Right atrium auricular region (tissue), 2 donors: ENCODE results near the gene ECM2. TPM values are rescaled to one million over a fixed set of nuclear protein-coding genes. Genes with fewer than 3 reads are reported as not detected.

Source experiments
- DNase-seq: peaks from one replicate; pipeline ENCODE4 v3.0.0-alpha.2; 2019; ENCODE audit warnings: low spot score
- H3K27ac ChIP-seq, 2 donors: fragments of 200-600 bp; sonication (generic); 1 replicate in 1 of 2; 2 replicates in 1 of 2; pipeline ENCODE4 v1.5.1; 2016 to 2019
- H3K27me3 ChIP-seq, 2 donors: fragments of 200-600 bp; sonication (generic); one replicate each; pipeline versions ENCODE4 v1.5.1 to v1.6.0; 2017 to 2019
- H3K36me3 ChIP-seq: fragments of 200-600 bp; sonication (generic); one replicate; pipeline ENCODE4 v1.5.1; 2016
- H3K4me1 ChIP-seq, 2 donors: fragments of 200-600 bp; sonication (generic); one replicate each; pipeline versions ENCODE4 v1.5.1 to v1.6.0; 2017 to 2019
- H3K4me3 ChIP-seq, 2 donors: fragments of 200-600 bp; sonication (generic); 1 replicate in 1 of 2; 2 replicates in 1 of 2; pipeline ENCODE4 v1.5.1; 2017 to 2019; ENCODE audit warnings: mild to moderate bottlenecking in 1 of 2, moderate library complexity in 1 of 2
- H3K9me3 ChIP-seq, 2 donors: fragments of 200-600 bp; sonication (generic); one replicate each; pipeline ENCODE4 v1.5.1; 2019
- CTCF ChIP-seq, 2 donors: fragments of 200-600 bp; sonication (generic); IDR thresholded peaks; one replicate each; pipeline ENCODE4 v1.5.1; 2019; ENCODE audit warnings: antibody characterized with exemption in 2 of 2
- microRNA-seq, 2 donors: library from miRNA; unstranded; fragments of <30 nt; microRNA quantifications; one replicate each; pipeline ENCODE4, GENCODE V29; 2016 to 2017; ENCODE audit warnings: borderline number of aligned reads in 2 of 2, borderline replicate concordance in 1 of 2
- total RNA-seq, 2 donors: library from RNA; depleted of rRNA; stranded (reverse); fragments of >200 nt; gene quantifications; one replicate each; pipeline ENCODE4 v1.1.0, GENCODE V29; 2016

ECM2 gene
- total RNA-seq, 2 donors from 2014 or later, result 7.3 to 18.5 TPM

GRCh38 chr9:92446536-92446935 is 89.3 kb downstream of the ECM2 start:
- TF ChIP-seq CTCF (IDR thresholded peaks at IDR 0.05), result no peak
- Histone ChIP-seq H3K9me3 (no peaks in the 10 kb centered on the region), H3K27me3 (no peaks in the 10 kb centered on the region), H3K27ac (no peak overlapping the region), H3K4me3 (no peak overlapping the region), H3K4me1 (no peaks in the 10 kb centered on the region), H3K36me3 (no peaks in the 10 kb centered on the region)
- no peak for DNase-seq

Small RNA genes within 50 kb of the gene (microRNA-seq; reads per million reads assigned to microRNA genes)
- gene MIR4670, result 0.71 reads per million in 2 donors

Other genes starting within 250 kb of the ECM2 start
- gene IARS1, start 242.3 kb downstream of the ECM2 start, total RNA-seq, result 10 to 100 TPM; 40.1 to 55.1 TPM
- 10 to 100 TPM; 11.4 to 12.3 TPM for gene NOL8, start 210.6 kb downstream of the ECM2 start, total RNA-seq
- 1 to 10 TPM; 1.1 to 1.2 TPM for gene CENPP, start 210.0 kb downstream of the ECM2 start, total RNA-seq
- 10 to 100 TPM; 15.5 to 39.1 TPM for gene OGN, start 131.4 kb downstream of the ECM2 start, total RNA-seq
- gene OMD, start 111.5 kb downstream of the ECM2 start, total RNA-seq, result 10 to 100 TPM; 22.7 to 26.5 TPM
- 10 to 100 TPM in 1 of 2 donors, 1 to 10 TPM in 1; 3.9 to 29.0 TPM for gene ASPN, start 53.5 kb downstream of the ECM2 start, total RNA-seq
- gene IPPK, start 134.1 kb upstream of the ECM2 start, total RNA-seq, result 10 to 100 TPM in 1 of 2 donors, 1 to 10 TPM in 1; 8.9 to 13.1 TPM
- 10 to 100 TPM; 32.2 to 40.4 TPM for gene BICD2, start 228.8 kb upstream of the ECM2 start, total RNA-seq